CD4-positive, alpha-beta T cell (primary cell): ENCODE results near the gene STK32C. TPM values are rescaled to one million over a fixed set of nuclear protein-coding genes. Genes with fewer than 3 reads are reported as not detected.

Experiments
- ATAC-seq: fragments of 200-7000 bp; cut with Tn5 transposase; one replicate; pipeline ENCODE4 v1.10.0; 2022; ENCODE audit warnings: mild to moderate bottlenecking; ENCODE audit not compliant: poor library complexity
- CTCF ChIA-PET: fragments of 350-600 bp; sonication (Branson Sonifier 250); formaldehyde crosslinking; loops from one replicate; lab custom pipeline; 2021; ENCODE audit warnings: antibody characterized with exemption, inconsistent platforms; lab: Charles Lee
- POLR2A ChIA-PET: fragments of 350-600 bp; sonication (Branson Sonifier 250); formaldehyde crosslinking; loops from one replicate; lab custom pipeline; 2021; ENCODE audit warnings: antibody characterized with exemption, inconsistent platforms; lab: Charles Lee
- DNase-seq, 14 experiments: peaks; one replicate each; pipeline ENCODE4 v3.0.0-alpha.2; 2013 to 2020; ENCODE audit warnings: mixed read lengths in 2 of 14
- H3K27ac ChIP-seq, 2 donors: one replicate each; pipeline versions ENCODE4 v1.5.1 to v1.7.0; 2013; ENCODE audit warnings: low read length in 2 of 2, low read depth in 1 of 2, mild to moderate bottlenecking in 1 of 2
- H3K27me3 ChIP-seq, 2 experiments: 1 replicate in 1 of 2; 2 replicates in 1 of 2; pipeline versions ENCODE4 v1.6.1 to v1.7.0; 2013; ENCODE audit warnings: low read length in 2 of 2, control low read depth in 1 of 2, mild to moderate bottlenecking in 1 of 2, moderate library complexity in 1 of 2; ENCODE audit not compliant: insufficient read depth in 2 of 2, control insufficient read depth in 1 of 2
- H3K36me3 ChIP-seq: one replicate; pipeline ENCODE4 v1.6.1; 2013; ENCODE audit warnings: low read length, control low read depth; ENCODE audit not compliant: insufficient read depth
- H3K4me1 ChIP-seq: one replicate; pipeline ENCODE4 v1.6.1; 2013; ENCODE audit warnings: low read length, control low read depth; ENCODE audit not compliant: insufficient read depth
- H3K4me3 ChIP-seq: one replicate; pipeline ENCODE4 v1.5.1; 2013; ENCODE audit warnings: mild to moderate bottlenecking, low read length, moderate library complexity
- H3K9me3 ChIP-seq, 2 experiments: 1 replicate in 1 of 2; 2 replicates in 1 of 2; pipeline versions ENCODE4 v1.6.1 to v1.7.0; 2013; ENCODE audit warnings: low read length in 2 of 2, mild to moderate bottlenecking in 2 of 2, control low read depth in 1 of 2, moderate library complexity in 1 of 2; ENCODE audit not compliant: control insufficient read depth in 1 of 2, insufficient read depth in 1 of 2
- H3K27ac Mint-ChIP-seq: one replicate; pipeline ENCODE4 v1.8.0; 2020; ENCODE audit warnings: mixed read lengths
- H3K27me3 Mint-ChIP-seq: one replicate; pipeline ENCODE4 v1.8.0; 2021; ENCODE audit warnings: mixed read lengths
- H3K36me3 Mint-ChIP-seq: one replicate; pipeline ENCODE4 v1.8.0; 2021; ENCODE audit warnings: low read depth, mixed read lengths
- H3K4me1 Mint-ChIP-seq: one replicate; pipeline ENCODE4 v1.8.0; 2021; ENCODE audit warnings: low read depth, mixed read lengths
- H3K4me3 Mint-ChIP-seq: one replicate; pipeline ENCODE4 v1.8.0; 2020; ENCODE audit warnings: mild to moderate bottlenecking, mixed read lengths
- H3K9me3 Mint-ChIP-seq: one replicate; pipeline ENCODE4 v1.8.0; 2020; ENCODE audit warnings: mixed read lengths
- CTCF ChIP-seq: fragments of 200-600 bp; IDR thresholded peaks from one replicate; pipeline ENCODE4 v1.8.0; 2022; ENCODE audit warnings: antibody characterized with exemption, mild to moderate bottlenecking
- intact Hi-C, 2 experiments: fragments of 100-400 bp; cut with DNase I in 1 of 2; cut with micrococcal nuclease in 1 of 2; formaldehyde crosslinking; loops; one replicate each; pipeline versions ENCODE4 v1.15.1 to v1.9.0; 2023 to 2025; cut with DNase I, micrococcal nuclease
- total RNA-seq, 174 experiments: library from RNA in 2 of 174; stranded (reverse) in 2 of 174; gene quantifications; one replicate each; pipeline ENCODE4 v1.2.3 and lab custom pipeline; 2021 to 2026

The STK32C gene
- total RNA-seq, 2 experiments from 2014 or later: 4.9 to 5.2 TPM

- H3K9me3 ChIP-seq: peaks cover 0 to 12% of the 10 kb centered on the region in 2 experiments
- H3K4me1 ChIP-seq: peaks cover 18% of the 10 kb centered on the region
- POLR2A ChIA-PET: no interaction called here
- no peak overlapping the region for H3K4me3 ChIP-seq
- no peak overlapping the region for H3K4me3 Mint-ChIP-seq
- intact Hi-C loops: no loop called here
- H3K27ac Mint-ChIP-seq: no peak overlapping the region
- H3K27me3 ChIP-seq: peaks cover 17 to 22% of the 10 kb centered on the region in 2 experiments
- H3K27me3 Mint-ChIP-seq: peaks cover 58% of the 10 kb centered on the region
- DNase-seq (no peak), ATAC-seq (no peak)
- no peaks in the 10 kb centered on the region for H3K4me1 Mint-ChIP-seq
- CTCF ChIA-PET: no interaction called here
- no peaks in the 10 kb centered on the region for H3K36me3 Mint-ChIP-seq
- H3K36me3 ChIP-seq: no peaks in the 10 kb centered on the region
- no peak for TF ChIP-seq CTCF
- H3K9me3 Mint-ChIP-seq: no peaks in the 10 kb centered on the region
- H3K27ac ChIP-seq: no peak overlapping the region
Measured at GRCh38 chr10:132182591-132182990, 125.2 kb downstream of the STK32C start.

GRCh38 chr10:132181691-132182425 is 125.9 kb downstream of the STK32C start:
- Mint-ChIP-seq H3K4me1 (no peaks in the 10 kb centered on the region), H3K4me3 (no peak overlapping the region), H3K27me3 (peaks cover 65% of the 10 kb centered on the region), H3K36me3 (no peaks in the 10 kb centered on the region), H3K9me3 (no peaks in the 10 kb centered on the region), H3K27ac (no peak overlapping the region)
- peaks cover 13% of the 10 kb centered on the region for H3K4me1 ChIP-seq
- intact Hi-C loops: no loop called here
- no peak overlapping the region for H3K4me3 ChIP-seq
- ChIA-PET POLR2A (no interaction called here), CTCF (no interaction called here)
- ATAC-seq (no peak), DNase-seq (no peak)
- H3K36me3 ChIP-seq: no peaks in the 10 kb centered on the region
- H3K9me3 ChIP-seq: peaks cover 0 to 9% of the 10 kb centered on the region in 2 experiments
- peaks cover 13 to 27% of the 10 kb centered on the region in 2 experiments for H3K27me3 ChIP-seq
- no peak overlapping the region for H3K27ac ChIP-seq
- TF ChIP-seq CTCF: no peak

GRCh38 chr10:132180736-132181135 is 127.0 kb downstream of the STK32C start:
- no peak overlapping the region for H3K27ac ChIP-seq
- no peaks in the 10 kb centered on the region for H3K9me3 Mint-ChIP-seq
- no peaks in the 10 kb centered on the region for H3K4me1 Mint-ChIP-seq
- CTCF ChIA-PET: no interaction called here
- no peaks in the 10 kb centered on the region for H3K36me3 ChIP-seq
- DNase-seq (no peak), ATAC-seq (no peak)
- H3K27me3 ChIP-seq: peaks cover 13 to 34% of the 10 kb centered on the region in 2 experiments
- no peak overlapping the region for H3K4me3 ChIP-seq
- POLR2A ChIA-PET: no interaction called here
- H3K9me3 ChIP-seq: peaks cover 0 to 14% of the 10 kb centered on the region in 2 experiments
- H3K27me3 Mint-ChIP-seq: peaks cover 73% of the 10 kb centered on the region
- no peak overlapping the region for H3K4me3 Mint-ChIP-seq
- no peak overlapping the region for H3K27ac Mint-ChIP-seq
- peaks cover 5% of the 10 kb centered on the region for H3K4me1 ChIP-seq
- TF ChIP-seq CTCF: no peak
- intact Hi-C loops: no loop called here
- no peaks in the 10 kb centered on the region for H3K36me3 Mint-ChIP-seq
